DND-41 (cell line): ENCODE results near the gene CMBL.

Experiments used
- CTCF ChIP-seq: IDR thresholded peaks from 2 replicates; pipeline ENCODE4 v1.5.1; 2012; ENCODE audit warnings: borderline replicate concordance, low read length, moderate library complexity, mild to moderate bottlenecking; ENCODE audit not compliant: poor library complexity, severe bottlenecking; ENCODE audit errors: extremely low read depth
- EZH2 ChIP-seq: IDR thresholded peaks from 3 replicates; pipeline ENCODE4 v1.6.1; 2012; ENCODE audit warnings: borderline replicate concordance, low read depth, mild to moderate bottlenecking, moderate library complexity, low read length, inconsistent platforms; ENCODE audit not compliant: severe bottlenecking

- no peak for TF ChIP-seq CTCF
- no peak for TF ChIP-seq EZH2
These were observed 42.2 kb downstream of the CMBL start for GRCh38 chr5:10265245-10266109.
